NCI-H2029 treated with DMSO at 0.1 percent for 48 hours (cell line): ENCODE measurements around the gene ADAMTSL1.
"Not testable (repeated sequence)": the region's sequence is repeated elsewhere in the genome, so short reads cannot be mapped to it uniquely, and the experiment has no call there.

Experiments used
- DNase-seq: peaks from one replicate; lab custom pipeline; 2025; lab: John Stamatoyannopoulos, UW

ADAMTSL1 gene

DNA sequence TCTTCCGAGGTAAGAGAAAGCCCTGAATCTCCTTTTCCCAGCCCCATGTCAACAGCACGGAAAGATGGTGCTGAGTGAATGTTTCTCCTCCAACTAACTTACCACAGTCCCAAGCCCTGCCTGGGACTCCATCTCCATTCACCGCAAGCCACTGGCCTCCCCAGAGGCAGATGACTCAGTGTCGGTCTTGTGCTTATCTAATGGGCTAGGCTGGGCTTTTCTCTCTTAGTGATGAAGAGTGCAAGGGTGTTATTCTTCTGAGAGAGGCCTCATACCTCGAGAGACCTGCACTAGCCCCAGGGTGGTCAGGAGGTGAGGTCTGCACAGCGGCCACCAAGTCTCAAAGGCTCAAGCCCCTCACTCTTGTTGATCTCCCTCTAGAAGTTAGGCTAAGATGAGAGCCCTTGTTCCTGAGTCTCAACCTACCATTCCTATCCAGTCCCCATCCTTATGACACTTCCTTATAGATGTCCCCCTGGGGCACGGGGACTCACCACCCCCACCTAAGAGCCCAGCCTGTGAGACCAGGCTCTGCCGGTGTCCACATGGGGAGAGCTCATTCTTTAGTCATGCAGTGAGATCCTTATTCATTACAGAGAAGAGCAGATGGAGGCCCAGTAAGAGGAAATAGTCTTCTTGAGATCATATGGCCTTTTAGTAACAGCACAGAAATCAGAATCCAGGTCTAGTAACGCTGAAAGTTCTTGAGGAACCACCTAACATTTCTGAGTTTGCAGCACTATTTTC lies 432.1 kb downstream of the ADAMTSL1 start:
- DNase-seq: no peak

DNA sequence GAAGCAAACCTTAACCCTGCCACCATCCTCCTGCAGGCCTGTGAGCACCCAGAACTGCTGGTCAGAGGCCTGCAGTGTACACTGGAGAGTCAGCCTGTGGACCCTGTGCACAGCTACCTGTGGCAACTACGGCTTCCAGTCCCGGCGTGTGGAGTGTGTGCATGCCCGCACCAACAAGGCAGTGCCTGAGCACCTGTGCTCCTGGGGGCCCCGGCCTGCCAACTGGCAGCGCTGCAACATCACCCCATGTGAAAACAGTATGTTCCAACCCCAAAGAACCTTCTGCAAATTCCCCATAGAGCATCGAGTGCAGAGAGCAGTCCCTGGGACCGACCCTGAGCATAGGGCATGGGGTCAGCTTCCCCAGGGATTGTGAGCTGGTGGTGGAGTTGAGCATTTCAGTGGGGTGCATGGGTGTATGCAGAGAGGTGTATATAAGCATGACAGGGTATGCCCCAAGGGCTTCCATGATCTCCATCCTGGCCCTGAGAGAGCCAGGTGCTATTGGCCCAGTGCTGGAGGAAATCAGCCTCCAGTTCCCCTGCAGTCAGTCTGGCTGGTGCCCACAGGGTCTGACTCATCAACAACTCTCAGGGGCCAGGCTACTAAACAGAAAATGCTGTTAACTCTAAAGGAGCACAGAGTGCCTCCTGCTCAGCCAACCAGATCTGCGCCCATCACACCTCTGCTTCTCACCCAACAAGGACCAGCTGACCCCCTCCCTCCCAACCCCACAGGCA lies 432.9 kb downstream of the ADAMTSL1 start:
- no peak for DNase-seq

DNA sequence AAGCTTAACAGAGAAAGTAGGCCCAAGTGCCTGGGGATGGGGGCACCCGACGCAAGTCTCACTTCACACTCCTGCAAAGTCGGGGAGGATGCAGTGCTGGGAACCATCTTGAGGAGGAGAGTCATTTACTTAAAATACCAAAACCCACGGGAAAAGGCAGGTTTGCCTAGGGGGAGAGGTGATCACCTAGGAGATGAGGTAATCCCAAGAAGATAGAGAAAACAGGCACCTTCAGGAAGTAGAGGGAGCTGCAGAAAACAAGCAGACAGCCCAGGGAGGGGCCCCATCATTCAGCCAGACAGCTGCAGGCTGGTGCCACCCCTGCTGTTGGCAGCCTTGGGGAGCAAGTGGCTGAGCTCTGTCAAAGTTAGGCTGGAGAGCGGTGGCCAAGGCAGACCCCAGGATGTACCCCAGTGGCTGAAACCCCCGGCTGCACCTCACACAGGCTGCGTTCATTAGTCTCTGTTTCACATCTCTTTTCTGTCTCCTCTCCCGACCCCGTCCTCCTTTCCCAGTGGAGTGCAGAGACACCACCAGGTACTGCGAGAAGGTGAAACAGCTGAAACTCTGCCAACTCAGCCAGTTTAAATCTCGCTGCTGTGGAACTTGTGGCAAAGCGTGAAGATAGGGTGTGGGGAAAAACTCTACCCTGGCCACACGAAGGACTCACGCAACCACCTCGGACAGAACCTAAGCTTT lies 434.1 kb downstream of the ADAMTSL1 start:
- no peak for DNase-seq

DNA sequence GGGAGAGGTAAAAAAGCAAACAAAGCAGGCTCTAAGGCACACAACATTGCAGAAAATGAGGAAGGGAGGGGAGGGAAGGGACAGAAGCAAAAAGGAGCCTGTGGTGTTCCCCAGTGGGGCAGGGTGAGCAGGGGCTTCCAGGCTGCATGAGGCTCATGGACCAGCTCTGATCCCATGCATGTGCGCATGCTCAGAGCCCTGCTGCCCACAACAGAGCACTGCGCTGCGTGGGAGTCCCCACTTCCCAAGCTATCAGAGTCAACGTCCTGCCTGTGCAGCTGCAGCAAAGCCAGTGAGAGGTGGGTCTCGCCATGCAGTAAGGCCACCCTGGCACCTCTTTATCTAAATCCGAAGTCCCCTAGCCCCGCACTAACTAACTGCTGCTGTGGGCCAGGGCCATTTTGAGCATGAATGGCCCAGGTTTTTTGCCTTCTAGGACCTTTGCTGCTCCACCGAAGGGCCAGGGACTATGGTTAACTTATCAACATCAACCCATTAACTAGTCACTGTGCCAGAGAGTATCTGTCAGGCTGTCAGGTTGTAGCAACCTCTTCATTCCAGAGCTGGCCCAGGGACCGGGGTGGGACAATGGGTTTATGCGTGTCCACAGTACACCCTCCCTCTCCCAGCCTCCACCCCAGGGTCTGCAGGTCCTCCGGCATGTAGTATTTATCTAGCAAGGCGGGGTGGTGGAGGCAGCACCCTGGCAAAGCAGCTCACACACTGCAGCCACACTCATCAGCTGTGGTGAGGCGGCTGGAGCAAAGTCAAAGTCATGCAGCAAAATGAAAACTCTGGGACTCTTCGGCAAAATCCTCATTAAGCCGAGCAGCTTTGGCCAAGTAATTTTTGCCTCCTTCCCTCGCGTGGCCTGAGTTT lies 435.4 kb downstream of the ADAMTSL1 start:
- DNase-seq: no peak

DNA sequence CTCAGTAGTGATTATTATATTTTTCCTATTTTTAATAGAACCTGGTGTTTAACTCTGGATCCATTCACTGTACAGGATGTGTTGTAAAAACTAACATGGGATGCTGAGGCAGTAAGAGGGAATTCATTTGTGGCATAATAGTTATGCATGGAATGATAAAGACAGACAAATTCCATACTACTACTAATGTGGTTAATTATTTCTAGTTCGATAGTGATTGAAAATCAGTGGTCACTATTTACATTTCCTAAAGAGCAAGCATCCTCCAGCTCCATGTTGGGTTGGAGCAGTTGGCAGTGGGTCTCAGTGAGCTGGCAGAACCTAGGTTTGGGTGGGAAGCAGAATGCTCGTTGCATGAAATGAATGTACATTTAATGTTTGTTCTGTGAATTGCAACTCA lies 436.5 kb downstream of the ADAMTSL1 start:
- no peak for DNase-seq

DNA sequence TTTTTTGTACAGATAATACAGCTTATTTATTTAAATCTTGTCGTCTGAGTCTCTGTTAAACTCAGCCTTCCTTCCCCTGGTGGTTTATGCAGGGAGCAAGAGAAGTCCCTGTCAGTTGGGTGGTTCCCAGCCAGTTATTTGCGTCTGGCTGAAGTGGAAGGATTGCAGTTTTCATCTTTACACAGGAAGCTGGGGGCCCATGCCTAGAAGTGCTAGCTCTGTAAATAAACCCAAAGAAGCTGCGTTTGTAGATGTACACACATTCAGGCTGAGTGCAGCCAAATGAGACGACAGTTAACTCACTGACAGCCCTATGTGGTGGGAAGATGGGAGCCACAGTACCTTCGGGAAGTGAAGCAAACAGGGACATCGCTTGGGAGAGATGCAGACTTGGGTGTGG lies 437.0 kb downstream of the ADAMTSL1 start:
- DNase-seq: peak; percentile 2

DNA sequence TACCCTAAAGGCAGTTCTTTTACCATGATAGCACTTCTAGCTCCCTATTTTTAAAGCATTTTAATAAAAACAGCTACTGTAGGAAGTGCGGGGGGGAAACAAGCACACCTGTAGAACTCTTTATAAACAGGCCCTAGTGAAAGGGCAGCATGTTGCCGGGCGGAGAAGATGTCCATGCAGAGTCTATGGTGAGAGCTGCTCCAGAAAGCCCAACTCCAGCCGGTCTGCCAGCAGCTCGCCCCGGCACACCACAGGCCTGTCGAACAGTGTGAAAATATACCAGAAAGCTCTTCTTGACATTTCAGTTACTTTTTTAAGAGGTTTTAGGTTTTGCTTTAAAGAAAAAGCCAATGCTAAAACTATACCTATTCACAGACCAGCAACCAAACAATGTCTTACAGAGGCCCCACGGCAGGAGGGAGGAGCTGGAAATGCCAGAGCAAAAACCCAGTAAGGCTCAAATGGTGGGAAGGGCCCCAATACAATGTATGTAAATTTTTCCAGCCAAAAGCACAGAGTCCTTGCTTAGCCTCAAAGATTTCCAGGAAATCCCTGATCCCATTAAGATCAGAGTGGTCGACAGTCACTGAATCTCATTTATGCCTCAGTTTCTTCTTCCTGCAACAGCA lies 437.9 kb downstream of the ADAMTSL1 start:
- no peak for DNase-seq

DNA sequence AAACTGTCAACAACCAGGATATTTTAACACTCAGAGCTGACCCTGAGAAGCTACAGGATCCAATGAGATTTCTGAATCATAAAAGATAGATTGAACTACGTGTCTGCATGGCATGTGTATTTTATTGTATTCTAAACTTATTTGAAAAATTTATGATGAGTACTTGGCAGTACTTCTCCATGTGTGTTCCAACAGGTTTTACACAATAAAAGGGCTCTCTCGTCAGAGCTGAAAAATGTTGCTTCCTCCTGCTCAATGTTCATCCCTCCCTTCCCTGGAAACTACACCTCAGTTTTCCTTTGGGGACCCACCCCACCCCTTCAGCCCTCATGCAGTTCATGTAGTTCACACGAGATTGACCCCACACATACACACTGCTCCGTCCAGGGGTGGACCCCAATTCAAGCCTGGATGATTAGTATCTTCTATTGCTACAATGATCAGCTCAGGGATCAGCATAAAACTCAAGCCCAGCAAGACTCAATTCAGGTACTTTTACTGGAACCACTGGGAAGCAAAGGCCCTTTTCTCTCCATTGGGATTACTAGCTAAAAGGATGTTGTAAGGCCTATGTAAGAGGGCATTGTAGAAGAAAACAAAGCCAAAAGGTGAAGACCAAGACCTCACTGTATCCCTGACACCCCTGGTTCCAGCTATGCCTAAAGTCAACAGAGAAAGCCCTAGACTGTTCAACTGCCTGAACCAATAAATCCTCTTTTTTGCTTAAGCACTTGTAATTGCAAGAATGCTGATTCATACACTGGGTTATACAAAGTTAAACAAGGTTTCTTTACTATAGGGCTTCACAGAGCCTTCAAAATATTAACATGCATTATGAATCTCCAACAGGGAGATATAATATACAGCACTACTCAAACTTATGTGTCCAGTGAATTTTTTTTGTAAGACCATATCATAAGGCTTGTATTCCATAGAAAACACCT lies 446.5 kb downstream of the ADAMTSL1 start:
- DNase-seq: no peak

DNA sequence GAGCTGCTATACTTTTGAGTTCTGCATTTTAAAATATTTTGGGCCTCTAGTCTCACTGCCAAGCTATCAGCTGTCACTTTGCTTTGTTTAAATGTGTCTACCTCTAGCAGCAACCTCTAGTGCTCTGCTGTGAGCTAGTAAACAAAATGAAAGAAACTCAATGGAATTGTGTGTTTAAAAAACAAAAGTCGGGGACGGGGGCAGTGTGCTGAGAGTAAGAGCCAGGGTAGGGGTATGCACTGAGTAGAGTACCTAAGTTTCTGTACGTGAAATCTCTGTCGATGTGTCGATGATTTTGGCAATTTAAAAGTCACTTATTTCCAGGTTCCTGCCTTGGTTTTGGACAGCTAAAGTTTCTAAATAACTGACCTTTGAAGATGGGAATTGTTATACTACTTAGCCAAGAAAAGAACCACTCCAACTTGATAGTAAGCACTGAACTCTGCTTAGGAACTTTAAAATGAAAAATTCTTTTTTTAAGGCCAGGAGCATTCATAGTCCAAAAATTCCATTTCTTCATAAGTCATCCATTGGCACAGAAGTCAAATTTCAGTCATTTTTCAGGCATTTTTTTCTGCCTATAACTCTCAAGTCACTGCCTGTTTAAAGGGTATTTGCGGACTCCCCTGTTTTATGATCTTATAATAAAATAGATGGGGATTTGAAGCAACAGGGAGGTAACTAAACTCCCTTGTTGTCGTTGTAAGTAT lies 447.6 kb downstream of the ADAMTSL1 start:
- DNase-seq: no peak

DNA sequence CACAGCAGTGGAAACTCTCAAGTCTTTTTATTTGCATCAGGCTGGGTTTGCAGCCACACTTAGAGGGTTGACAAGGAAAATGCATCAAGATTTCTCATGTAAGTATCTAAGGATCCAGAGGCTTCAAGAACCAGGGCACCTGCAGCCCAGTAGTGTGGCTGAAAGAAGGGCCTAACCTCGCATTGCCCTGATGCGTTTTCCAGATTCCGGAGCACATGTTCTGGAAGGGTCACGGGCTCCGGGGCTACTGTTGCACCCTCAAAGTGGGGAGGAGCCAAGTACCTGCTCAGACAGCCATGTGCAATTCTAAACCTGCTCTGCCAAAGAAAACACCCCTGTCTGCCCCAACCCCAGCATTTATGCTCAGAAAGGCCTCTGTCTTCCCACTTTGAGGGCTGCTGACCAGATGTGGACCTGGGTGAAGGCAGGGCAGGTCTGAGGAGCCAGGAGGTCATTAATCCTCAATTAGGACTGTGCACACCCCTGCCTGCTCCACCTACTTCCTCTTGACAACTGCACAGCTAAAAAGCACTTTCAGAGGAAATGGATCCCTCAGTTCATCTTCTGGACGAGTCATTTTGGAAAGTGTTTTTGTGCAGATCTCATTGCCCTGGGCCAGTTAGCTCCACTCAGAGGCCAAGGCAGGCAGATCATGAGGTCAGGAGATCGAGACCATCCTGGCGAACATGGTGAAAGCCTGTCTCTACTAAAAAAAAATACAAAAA lies 448.4 kb downstream of the ADAMTSL1 start:
- no peak for DNase-seq

DNA sequence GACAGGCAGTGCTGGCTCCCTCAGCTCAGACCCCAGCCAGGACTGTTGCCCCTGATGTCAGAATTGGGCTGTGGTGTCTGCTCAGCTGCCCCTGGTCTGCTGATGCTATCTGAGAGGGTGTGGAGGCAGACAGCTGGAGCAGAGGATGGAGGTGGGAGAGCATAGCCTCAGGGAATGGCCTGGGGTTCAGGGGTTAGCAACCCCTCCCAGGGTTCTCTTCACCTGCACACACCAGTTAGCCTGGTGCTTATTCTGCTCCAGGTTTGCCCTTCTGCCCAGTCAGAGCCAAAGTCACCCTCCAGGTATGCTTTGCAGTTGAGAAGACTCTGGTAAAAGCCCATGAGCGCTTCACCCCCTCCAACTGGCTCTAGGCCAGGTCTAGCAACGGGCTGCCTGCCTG lies 449.2 kb downstream of the ADAMTSL1 start:
- DNase-seq: no peak

DNA sequence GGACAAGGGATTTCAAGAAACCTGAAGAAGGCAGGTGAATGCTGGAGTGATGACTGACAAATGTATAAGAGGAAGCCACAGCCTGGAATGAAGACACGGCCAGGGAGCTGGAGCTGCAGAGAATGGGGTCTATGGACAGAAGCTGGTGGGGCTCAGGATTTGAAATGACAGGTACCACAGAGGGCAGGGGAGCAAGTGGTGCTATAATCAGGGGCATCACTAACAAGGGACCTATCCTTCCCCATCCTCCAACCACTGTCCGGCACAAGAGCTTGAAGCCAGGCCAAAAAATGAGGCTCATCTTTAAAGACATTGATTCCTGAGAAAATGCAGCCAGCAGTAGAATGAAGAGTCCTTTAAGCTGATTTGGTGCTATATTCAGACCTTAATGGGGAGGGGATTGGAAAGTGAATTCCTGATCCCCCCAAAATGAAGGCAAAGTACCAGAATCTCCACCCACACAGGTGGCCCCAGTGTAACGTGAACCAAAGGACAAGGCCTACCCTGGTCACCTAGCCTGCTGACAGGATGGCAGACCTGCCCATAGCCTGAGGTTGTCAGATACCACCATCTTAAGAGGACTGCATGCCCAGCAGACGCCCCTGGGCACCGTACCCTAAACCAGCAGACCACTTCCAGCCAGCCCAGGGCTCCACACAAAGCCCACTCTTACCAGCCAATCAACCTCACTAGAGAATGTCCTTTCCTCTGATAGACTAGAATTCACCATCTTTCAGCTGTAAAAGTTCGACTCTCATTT lies 449.9 kb downstream of the ADAMTSL1 start:
- no peak for DNase-seq

DNA sequence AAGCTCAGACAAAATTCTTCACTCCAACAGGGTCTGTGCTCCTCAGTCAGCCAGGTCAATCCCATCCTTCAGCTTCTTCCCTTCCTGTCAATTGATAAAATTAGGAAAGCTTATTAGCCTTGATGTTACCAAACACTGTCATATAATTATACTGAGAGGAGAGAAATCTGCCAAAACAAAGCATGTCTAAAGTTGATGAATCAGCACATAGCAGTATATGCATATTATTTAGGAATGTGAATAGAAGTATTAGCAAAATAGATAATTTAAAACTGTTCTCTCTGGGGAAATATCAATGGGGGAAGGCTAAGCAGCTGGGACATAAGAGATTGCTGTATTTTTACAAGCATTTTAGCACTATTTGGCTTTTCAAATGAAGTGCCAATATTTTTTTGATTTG lies 451.9 kb downstream of the ADAMTSL1 start:
- no peak for DNase-seq

DNA sequence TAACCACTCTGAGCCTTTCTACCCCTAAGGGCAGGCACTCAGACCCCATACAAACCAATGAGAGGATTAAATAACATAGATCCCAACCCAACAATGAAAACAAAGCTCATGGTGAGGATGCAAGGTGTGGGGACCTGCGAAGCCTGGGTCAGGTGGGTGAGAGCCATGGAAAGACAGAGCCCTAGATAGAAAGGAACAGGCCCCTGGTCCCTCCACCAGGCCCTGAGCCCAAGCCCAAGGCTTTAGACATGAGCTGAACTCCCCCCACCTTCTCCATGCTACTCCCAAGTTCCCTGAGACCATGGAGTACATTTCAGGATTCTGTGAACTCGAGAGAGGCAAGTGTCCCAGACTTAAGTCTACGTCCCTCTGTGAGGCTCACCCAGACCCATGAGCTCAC lies 452.6 kb downstream of the ADAMTSL1 start:
- no peak for DNase-seq

DNA sequence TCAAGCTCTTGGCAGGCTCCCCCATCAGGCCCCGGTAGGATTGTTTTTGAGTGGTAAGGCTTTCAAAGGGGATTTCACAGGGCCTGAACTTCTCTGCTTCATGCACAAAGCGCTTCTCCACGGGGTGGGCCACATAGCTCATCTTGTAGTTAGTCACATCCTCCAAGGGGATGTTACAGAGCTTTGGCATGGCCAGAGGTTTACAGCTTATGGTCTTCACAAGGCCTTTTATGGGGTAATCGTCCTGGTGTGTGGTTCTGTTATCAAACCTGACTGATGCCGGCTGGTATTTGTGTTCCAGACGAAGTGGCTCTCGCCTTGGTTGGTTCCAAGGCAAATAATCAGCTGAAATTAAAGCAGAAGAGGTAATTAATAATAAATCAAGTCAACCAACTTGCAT lies 454.8 kb downstream of the ADAMTSL1 start:
- no peak for DNase-seq

DNA sequence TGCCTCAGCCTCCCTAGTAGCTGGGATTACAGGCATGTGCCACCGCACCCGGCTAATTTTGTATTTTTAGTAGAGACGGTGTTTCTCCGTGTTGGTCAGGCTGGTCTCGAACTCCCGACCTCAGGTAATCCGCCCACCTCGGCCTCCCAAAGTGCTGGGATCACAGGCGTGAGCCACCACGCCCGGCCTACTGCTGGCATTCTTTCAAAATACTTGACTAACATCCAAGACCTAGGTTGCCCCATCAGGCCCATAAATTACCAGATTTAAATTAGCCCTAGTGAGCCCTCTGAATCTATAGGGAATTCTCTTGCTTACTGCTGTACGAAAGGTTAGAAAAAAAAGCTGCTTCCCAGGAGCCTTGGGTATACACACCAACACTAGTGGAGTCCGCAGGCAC lies 456.7 kb downstream of the ADAMTSL1 start:
- not testable (repeated sequence) for DNase-seq

DNA sequence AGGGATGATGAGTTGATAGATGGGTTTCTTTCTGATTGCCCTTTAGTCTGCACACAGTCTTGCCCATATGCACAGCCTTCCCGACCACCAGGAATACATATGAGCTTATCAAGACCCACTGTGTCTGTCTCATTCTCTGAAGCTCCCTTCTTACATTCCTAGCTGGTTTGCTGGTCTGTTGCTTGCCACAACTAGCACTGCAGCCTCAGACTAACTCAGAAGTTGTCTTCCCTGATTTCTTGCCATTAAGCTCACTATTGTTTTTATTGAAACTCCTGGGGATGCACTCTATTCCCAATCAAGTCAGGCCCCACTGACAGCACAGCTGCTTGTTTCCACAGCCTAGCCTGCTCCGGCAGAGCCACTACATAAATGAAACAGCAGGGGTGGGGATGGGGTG lies 461.6 kb downstream of the ADAMTSL1 start:
- no peak for DNase-seq
